Gastrocnemius medialis (tissue), 4 donors: ENCODE data around the gene CYTL1.

Source experiments
- CTCF ChIP-seq, 5 experiments: fragments of 450-650 bp in 3 of 5; fragments of 200-600 bp in 2 of 5; sonication (generic) in 2 of 5; IDR thresholded peaks in 4 of 5; conservative IDR thresholded peaks in 1 of 5; 1 replicate in 4 of 5; 2 replicates in 1 of 5; pipeline ENCODE4 v1.5.1; 2016 to 2019; ENCODE audit warnings: antibody characterized with exemption in 5 of 5, mild to moderate bottlenecking in 3 of 5, moderate library complexity in 3 of 5
- POLR2A ChIP-seq, 2 donors: fragments of 450-650 bp; IDR thresholded peaks; one replicate each; pipeline ENCODE4 v1.6.1; 2017; ENCODE audit warnings: antibody characterized with exemption in 2 of 2, mild to moderate bottlenecking in 2 of 2, moderate library complexity in 2 of 2

- TF ChIP-seq CTCF (IDR thresholded peaks at IDR 0.05 in 4 of 5, conservative IDR thresholded peaks at IDR 0.05 in 1 of 5) (no peak), POLR2A (IDR thresholded peaks at IDR 0.05) (no peak)
Observed at GRCh38 chr4:5054532-5054931, 35.3 kb upstream of the CYTL1 start.
